ENCODE measurements around the gene ARPC3. TPM values are rescaled to one million over a fixed set of nuclear protein-coding genes. Genes with fewer than 3 reads are reported as not detected.
"Not testable (repeated sequence)": the region's sequence is repeated elsewhere in the genome, so short reads cannot be mapped to it uniquely, and the experiment has no call there.

Gene ARPC3
- total RNA-seq, 4 donors from 2014 or later, result 157 to 319 (median 257) TPM

DNA sequence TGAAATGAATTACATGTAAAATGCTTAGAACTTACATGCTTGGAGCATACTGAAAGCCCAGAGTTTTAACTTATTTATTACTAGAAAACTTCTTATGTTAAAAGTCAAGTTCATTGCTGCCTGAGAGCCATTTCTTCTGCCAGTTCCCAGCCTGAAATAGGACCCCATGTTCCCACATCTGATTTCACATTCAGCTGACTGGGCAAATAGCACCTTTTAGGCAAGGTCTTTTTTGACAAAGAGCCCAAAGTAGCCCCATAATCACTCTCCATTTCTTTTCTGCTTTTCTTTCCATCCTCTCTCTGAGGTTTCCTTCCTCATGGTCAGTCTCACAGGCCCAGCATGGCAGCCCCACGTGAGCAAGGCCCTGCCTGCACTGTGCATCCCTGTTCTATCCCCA, 1.1 kb upstream of the ARPC3 start:
- no peak overlapping the region for H3K4me3 ChIP-seq (ENCODE audit: low read depth, poor library complexity, severe bottlenecking)
- peak in 1 of 2 donors; percentile 37 for DNase-seq (ENCODE audit: low spot score in 2 of 2)
- intact Hi-C loops (cut with DNase I; ENCODE audit: low total_unique reads), result no loop called here
- WGBS, 2 donors, result 79 to 80% methylated on average over 1 of the region's 1 CpG
- no peak for TF ChIP-seq POLR2A (IDR thresholded peaks at IDR 0.05)
- TF ChIP-seq, protein P1, sequence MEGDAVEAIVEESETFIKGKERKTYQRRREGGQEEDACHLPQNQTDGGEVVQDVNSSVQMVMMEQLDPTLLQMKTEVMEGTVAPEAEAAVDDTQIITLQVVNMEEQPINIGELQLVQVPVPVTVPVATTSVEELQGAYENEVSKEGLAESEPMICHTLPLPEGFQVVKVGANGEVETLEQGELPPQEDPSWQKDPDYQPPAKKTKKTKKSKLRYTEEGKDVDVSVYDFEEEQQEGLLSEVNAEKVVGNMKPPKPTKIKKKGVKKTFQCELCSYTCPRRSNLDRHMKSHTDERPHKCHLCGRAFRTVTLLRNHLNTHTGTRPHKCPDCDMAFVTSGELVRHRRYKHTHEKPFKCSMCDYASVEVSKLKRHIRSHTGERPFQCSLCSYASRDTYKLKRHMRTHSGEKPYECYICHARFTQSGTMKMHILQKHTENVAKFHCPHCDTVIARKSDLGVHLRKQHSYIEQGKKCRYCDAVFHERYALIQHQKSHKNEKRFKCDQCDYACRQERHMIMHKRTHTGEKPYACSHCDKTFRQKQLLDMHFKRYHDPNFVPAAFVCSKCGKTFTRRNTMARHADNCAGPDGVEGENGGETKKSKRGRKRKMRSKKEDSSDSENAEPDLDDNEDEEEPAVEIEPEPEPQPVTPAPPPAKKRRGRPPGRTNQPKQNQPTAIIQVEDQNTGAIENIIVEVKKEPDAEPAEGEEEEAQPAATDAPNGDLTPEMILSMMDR (IDR thresholded peaks at IDR 0.05), result no peak

DNA sequence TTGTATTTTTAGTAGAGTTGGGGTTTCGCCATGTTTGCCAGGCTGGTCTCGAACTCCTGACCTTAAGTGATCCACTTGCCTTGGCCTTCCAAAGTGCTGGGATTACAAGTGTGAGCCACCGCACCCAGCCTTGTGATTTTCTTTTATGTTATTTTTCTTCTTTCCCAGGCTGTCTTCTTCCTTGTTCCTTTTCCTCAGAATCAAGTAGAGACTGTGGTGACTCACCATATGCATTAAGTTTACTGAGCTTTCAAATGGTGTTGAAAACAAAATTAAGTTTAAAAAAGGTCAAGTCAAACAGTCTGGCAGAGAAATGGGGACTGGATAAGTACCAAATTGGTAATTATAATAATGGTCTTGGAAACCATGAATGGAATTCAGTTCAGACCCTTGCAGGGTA, 5.7 kb downstream of the ARPC3 start:
- intact Hi-C loops (cut with DNase I; ENCODE audit: low total_unique reads), result no loop called here
- WGBS, 2 donors, result 95 to 97% methylated on average over 3 of the region's 3 CpGs

DNA sequence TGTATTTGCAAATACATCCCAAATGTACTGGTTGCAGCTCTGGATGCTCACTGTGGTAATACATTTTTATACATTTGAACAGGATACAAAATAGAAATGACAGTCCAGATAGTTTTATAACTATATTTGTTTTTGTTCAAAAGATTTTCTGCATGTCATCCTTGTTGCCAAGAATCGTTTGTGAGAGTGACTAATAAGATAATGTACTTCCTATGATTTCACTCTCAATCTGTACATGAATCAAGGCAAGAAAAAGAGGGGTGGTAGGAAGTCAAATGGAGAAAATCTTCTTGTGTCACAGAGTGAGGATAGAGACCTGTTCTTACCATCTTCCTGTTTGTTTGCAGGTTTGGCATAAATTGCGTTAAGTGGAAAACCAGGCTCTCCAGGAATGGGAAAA, 13.9 kb downstream of the ARPC3 start:
- 54 to 59% methylated on average over 2 of the region's 2 CpGs for WGBS, 2 donors
- intact Hi-C loops (cut with DNase I; ENCODE audit: low total_unique reads), result no loop called here
- TF ChIP-seq, protein P1 (IDR thresholded peaks at IDR 0.05), result no peak
- TF ChIP-seq POLR2A (IDR thresholded peaks at IDR 0.05), result no peak
- no peak for DNase-seq (ENCODE audit: low spot score in 2 of 2)
- H3K4me3 ChIP-seq (ENCODE audit: low read depth, poor library complexity, severe bottlenecking), result no peak overlapping the region

More for the DNA sequence above, 5.7 kb downstream of the ARPC3 start:
- TF ChIP-seq POLR2A (IDR thresholded peaks at IDR 0.05), result no peak
- TF ChIP-seq, protein P1 (IDR thresholded peaks at IDR 0.05), result no peak
- DNase-seq (ENCODE audit: low spot score in 2 of 2), result peak in 1 of 2 donors; percentile 28
- H3K4me3 ChIP-seq (ENCODE audit: low read depth, poor library complexity, severe bottlenecking), result no peak overlapping the region

DNA sequence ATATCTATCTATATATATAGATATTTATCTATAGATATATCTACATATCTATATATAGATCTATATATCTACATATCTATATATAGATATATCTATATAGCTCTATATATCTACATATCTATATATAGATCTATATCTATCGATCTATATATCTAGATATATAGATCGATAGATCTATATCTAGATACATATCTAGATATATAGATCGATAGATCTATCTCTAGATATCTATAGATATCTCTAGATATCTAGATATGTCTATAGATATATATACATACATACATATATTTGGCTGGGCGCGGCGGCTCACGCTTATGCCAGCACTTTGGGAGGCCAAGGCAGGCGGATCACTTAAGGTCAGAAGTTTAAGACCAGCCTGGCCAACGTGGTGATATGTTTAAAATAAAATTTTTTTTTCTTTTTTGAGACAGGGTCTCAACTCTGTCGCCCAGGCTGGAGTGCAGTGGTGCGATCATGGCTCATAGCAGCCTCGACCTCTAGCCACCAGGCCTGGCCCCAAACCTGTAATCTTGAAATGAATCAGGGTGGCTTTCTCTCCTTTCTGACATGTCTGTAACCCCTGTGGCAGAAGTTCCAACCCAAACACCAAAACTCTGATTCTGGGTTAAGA, 18.1 kb downstream of the ARPC3 start:
- no peak overlapping the region for H3K4me3 ChIP-seq (ENCODE audit: low read depth, poor library complexity, severe bottlenecking)
- 83 to 87% methylated on average over 12 of the region's 12 CpGs for WGBS, 2 donors
- no peak for TF ChIP-seq POLR2A (IDR thresholded peaks at IDR 0.05)
- TF ChIP-seq, protein P1 (IDR thresholded peaks at IDR 0.05), result no peak
- no peak for DNase-seq (ENCODE audit: low spot score in 2 of 2)
- intact Hi-C loops (cut with DNase I; ENCODE audit: low total_unique reads), result no loop called here

- WGBS, 2 donors, result 90 to 95% methylated on average over 15 of the region's 15 CpGs
- not testable (repeated sequence) for H3K4me3 ChIP-seq (ENCODE audit: low read depth, poor library complexity, severe bottlenecking); DNase-seq (ENCODE audit: low spot score in 2 of 2)
- intact Hi-C loops (cut with DNase I; ENCODE audit: low total_unique reads), result loop anchor here (10.0 kb wide), 1 partner anchor 325 kb away; no protein-coding TSS in a partner anchor
Measured at GRCh38 chr12:110429676-110430075, 20.5 kb downstream of the ARPC3 start.

DNA sequence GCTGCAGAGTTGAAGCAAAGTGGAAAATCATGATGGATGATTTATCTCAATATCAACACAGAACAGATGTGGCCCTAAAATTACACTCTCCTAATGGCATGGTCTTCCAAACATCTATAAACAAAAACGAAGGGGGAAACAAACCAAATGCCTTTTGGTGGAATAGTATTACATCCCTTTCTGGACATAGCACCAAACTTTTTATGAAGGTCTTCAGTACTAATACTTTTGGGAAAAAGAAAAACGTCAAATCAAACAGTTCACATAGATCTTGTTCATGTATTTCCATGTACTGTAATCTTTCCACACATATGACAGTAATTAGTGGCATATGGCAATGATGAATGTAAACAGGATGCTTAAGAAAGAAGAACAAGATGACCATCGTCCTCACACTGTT, 23.7 kb downstream of the ARPC3 start:
- no peak for DNase-seq (ENCODE audit: low spot score in 2 of 2)
- no peak overlapping the region for H3K4me3 ChIP-seq (ENCODE audit: low read depth, poor library complexity, severe bottlenecking)
- intact Hi-C loops (cut with DNase I; ENCODE audit: low total_unique reads), result loop anchor here (10.0 kb wide), 1 partner anchor 322 kb away; no protein-coding TSS in a partner anchor
- no peak for TF ChIP-seq POLR2A (IDR thresholded peaks at IDR 0.05)
- TF ChIP-seq, protein P1 (IDR thresholded peaks at IDR 0.05), result no peak
- WGBS, 2 donors, result 26 to 40% methylated on average over 3 of the region's 3 CpGs

Data from lower leg skin (tissue), 4 donors.